SU-DHL-6 (cell line): ENCODE data around the gene PRR5.

Experiments used
- H2AFZ ChIP-seq: fragments of 200-600 bp; sonication (generic); 2 replicates; pipeline ENCODE4 v1.6.1; 2014; ENCODE audit warnings: low read depth, mild to moderate bottlenecking, moderate library complexity, mixed read lengths, antibody characterized with exemption, low read length; ENCODE audit not compliant: severe bottlenecking
- H3F3A ChIP-seq: fragments of 200-600 bp; shearing (Covaris generic); 2 replicates; pipeline ENCODE4 v1.6.0; 2016; ENCODE audit warnings: antibody characterized with exemption, mild to moderate bottlenecking; ENCODE audit not compliant: insufficient read depth
- H3K27ac ChIP-seq: fragments of 200-600 bp; sonication (generic); 2 replicates; pipeline ENCODE4 v1.5.1; 2016; ENCODE audit warnings: low read depth, mild to moderate bottlenecking, low read length, moderate library complexity, mixed read lengths
- H3K27me3 ChIP-seq: fragments of 200-600 bp; sonication (generic), shearing (Covaris generic); 2 replicates; pipeline ENCODE4 v1.6.0; 2014; ENCODE audit warnings: mild to moderate bottlenecking, low read length
- H3K36me3 ChIP-seq: fragments of 200-600 bp; sonication (generic); 2 replicates; pipeline ENCODE4 v1.6.1; 2014; ENCODE audit warnings: mild to moderate bottlenecking, low read length, mixed read lengths
- H3K4me2 ChIP-seq: fragments of 300-600, 200-600 bp; shearing (Covaris generic), sonication (generic); 2 replicates; pipeline ENCODE4 v1.6.0; 2014; ENCODE audit warnings: low read length, low read depth, mild to moderate bottlenecking; ENCODE audit not compliant: poor library complexity, severe bottlenecking
- H3K4me3 ChIP-seq: fragments of 200-600 bp; sonication (generic); 2 replicates; pipeline ENCODE4 v1.5.1; 2014; ENCODE audit warnings: antibody characterized with exemption, low read length, mild to moderate bottlenecking, mixed read lengths; ENCODE audit not compliant: insufficient read depth, poor library complexity, severe bottlenecking
- H3K79me2 ChIP-seq: fragments of 200-600 bp; sonication (generic); 2 replicates; pipeline ENCODE4 v1.6.1; 2014; ENCODE audit warnings: mild to moderate bottlenecking, low read length, moderate library complexity; ENCODE audit not compliant: insufficient read depth
- H3K9ac ChIP-seq: fragments of 200-600 bp; sonication (generic); 2 replicates; pipeline ENCODE4 v1.7.0; 2014; ENCODE audit warnings: mild to moderate bottlenecking, low read length
- H3K9me2 ChIP-seq: fragments of 200-600 bp; sonication (generic); replicated peaks from 2 replicates; pipeline ENCODE4 v1.6.1; 2014; ENCODE audit warnings: low read length; ENCODE audit not compliant: insufficient read depth
- H3K9me3 ChIP-seq: fragments of 200-600 bp; sonication (generic); 2 replicates; pipeline ENCODE4 v1.6.1; 2014; ENCODE audit warnings: low read length, mixed read lengths; ENCODE audit not compliant: insufficient read depth
- H4K20me1 ChIP-seq: fragments of 200-600 bp; sonication (generic); 2 replicates; pipeline ENCODE4 v1.6.1; 2014; ENCODE audit warnings: low read depth, mild to moderate bottlenecking, antibody characterized with exemption, low read length, moderate library complexity, mixed read lengths
- CTCF ChIP-seq: fragments of 200-600 bp; sonication (generic); IDR thresholded peaks from one replicate; pipeline ENCODE4 v1.5.1; 2017; ENCODE audit warnings: antibody characterized with exemption, mild to moderate bottlenecking, low read length, moderate library complexity; ENCODE audit not compliant: insufficient read depth, poor library complexity, severe bottlenecking
- EZH2phosphoT487 ChIP-seq: fragments of 200-600 bp; sonication (generic), shearing (Covaris generic); conservative IDR thresholded peaks from 2 replicates; pipeline ENCODE4 v1.6.1; 2018; ENCODE audit warnings: mild to moderate bottlenecking, antibody characterized with exemption, low read length, moderate library complexity, mixed read lengths

Gene PRR5

GRCh38 chr22:44700456-44700855 is 1.5 kb upstream of the PRR5 start:
- Histone ChIP-seq H3K9me3 (no peaks in the 10 kb centered on the region), H2AFZ (no peak overlapping the region), H3K27ac (no peak overlapping the region), H3K27me3 (no peaks in the 10 kb centered on the region), H3F3A (no peaks in the 10 kb centered on the region), H3K4me3 (no peak overlapping the region), H3K36me3 (no peaks in the 10 kb centered on the region), H3K79me2 (no peaks in the 10 kb centered on the region), H3K9ac (no peak overlapping the region), H3K9me2 (no peaks in the 10 kb centered on the region), H3K4me2 (no peak overlapping the region), H4K20me1 (no peaks in the 10 kb centered on the region)
- TF ChIP-seq EZH2phosphoT487: no peak
- TF ChIP-seq CTCF: no peak

- H3K27ac ChIP-seq: no peak overlapping the region
- no peak overlapping the region for H3K4me2 ChIP-seq
- H3F3A ChIP-seq: no peaks in the 10 kb centered on the region
- H3K27me3 ChIP-seq: no peaks in the 10 kb centered on the region
- H3K79me2 ChIP-seq: no peaks in the 10 kb centered on the region
- no peaks in the 10 kb centered on the region for H3K36me3 ChIP-seq
- no peak overlapping the region for H2AFZ ChIP-seq
- H3K9me3 ChIP-seq: no peaks in the 10 kb centered on the region
- H3K4me3 ChIP-seq: no peak overlapping the region
- TF ChIP-seq EZH2phosphoT487: no peak
- TF ChIP-seq CTCF: no peak
- H3K9me2 ChIP-seq: no peaks in the 10 kb centered on the region
- H4K20me1 ChIP-seq: no peaks in the 10 kb centered on the region
- H3K9ac ChIP-seq: no peak overlapping the region
Measured at GRCh38 chr22:44701187-44701790, 715 bp upstream of the PRR5 start.

GRCh38 chr22:44702479-44703198 is 635 bp downstream of the PRR5 start:
- Histone ChIP-seq H3K9me3 (no peaks in the 10 kb centered on the region), H3K27ac (no peak overlapping the region), H3K9ac (no peak overlapping the region), H3F3A (no peaks in the 10 kb centered on the region), H3K79me2 (no peaks in the 10 kb centered on the region), H3K36me3 (no peaks in the 10 kb centered on the region), H2AFZ (no peak overlapping the region), H3K27me3 (no peaks in the 10 kb centered on the region), H4K20me1 (no peaks in the 10 kb centered on the region), H3K4me3 (no peak overlapping the region), H3K4me2 (no peak overlapping the region), H3K9me2 (no peaks in the 10 kb centered on the region)
- TF ChIP-seq CTCF (no peak), EZH2phosphoT487 (no peak)
